ENCODE measurements around the gene RNF213. TPM values are rescaled to one million over a fixed set of nuclear protein-coding genes. Genes with fewer than 3 reads are reported as not detected.
A peak's percentile ranks its signal among the peaks of the same experiment; 100 is the strongest.

The RNF213 gene
- total RNA-seq, 2 experiments from 2014 or later = 787 to 849 TPM

DNA sequence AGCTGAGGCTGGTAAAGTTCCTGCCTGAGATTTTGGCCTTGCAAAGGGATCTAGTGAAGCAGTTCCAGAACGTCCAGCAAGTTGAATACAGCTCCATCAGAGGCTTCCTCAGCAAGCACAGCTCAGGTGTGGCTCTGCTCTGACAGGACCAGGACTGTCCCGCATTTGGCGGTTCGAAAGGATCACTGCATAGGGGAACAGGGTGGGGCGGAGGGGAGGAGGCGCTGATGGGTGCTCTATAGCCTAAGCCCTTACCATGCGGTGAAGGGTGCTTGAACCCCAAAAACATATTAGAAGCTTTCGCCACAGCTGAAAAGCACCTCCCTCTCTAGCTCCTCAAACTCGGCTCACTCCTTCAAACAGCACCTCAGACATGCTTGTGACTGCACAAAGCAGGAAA lies 124.4 kb downstream of the RNF213 start:
- H3K4me3 Mint-ChIP-seq = peak overlapping the region; percentile 17
- H3K27me3 Mint-ChIP-seq = no peaks in the 10 kb centered on the region
- ChIA-PET POLR2A (interaction anchor here (0.8 to 3.8 kb wide), 7 partner anchors 8 to 34 kb away, joined by 3 to 26 read pairs (median 6); no protein-coding TSS in a partner anchor), CTCF (interaction anchor here (0.6 to 1.0 kb wide), 2 partner anchors 189 to 601 kb away, joined by 3 read pairs; no protein-coding TSS in a partner anchor)
- DNase-seq = no peak
- peaks cover 12% of the 10 kb centered on the region for H3K4me1 Mint-ChIP-seq
- H3K36me3 Mint-ChIP-seq (ENCODE audit: low read depth) = peaks cover 96% of the 10 kb centered on the region
- no peaks in the 10 kb centered on the region for H3K9me3 Mint-ChIP-seq
- H3K27ac Mint-ChIP-seq = peak overlapping the region; percentile 54

DNA sequence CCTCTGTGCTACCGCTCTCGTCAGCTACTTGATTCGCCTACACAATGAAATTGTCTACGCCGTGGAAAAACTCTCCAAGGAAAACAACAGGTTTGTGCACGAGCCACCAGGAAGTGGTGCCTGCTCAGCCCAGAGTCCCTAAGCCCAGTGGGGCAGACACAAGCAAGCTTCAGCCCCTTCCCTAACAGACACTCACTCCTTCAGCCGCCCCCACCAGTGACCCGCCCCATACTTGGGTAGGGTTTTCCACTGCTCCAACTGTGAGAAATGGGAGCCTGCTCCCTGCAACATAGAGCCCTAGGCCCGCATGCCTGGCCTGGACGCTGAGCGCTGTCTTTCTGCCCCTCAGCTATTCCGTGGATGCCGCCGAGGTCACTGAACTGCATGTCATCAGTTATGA lies 125.7 kb downstream of the RNF213 start:
- DNase-seq = no peak
- CTCF ChIA-PET = no interaction called here

DNA sequence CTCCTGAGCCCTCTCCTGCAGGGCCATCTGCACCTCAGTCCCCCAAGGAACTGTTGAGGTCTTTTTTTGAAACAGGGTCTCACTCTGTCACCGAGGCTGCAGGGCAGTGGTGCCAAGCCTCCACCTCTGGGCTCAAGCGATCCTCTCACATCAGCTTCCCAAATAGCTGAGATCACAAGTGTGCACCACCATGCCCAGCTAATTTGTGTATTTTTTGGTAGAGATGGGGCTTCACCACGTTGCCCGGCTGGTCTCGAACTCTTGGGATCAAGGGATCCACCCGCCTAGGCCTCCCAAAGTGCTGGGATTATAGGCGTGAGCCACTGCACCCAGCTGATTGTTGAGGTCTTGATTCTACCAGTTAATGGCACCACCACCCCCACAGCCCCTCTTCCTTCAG lies 126.4 kb downstream of the RNF213 start:
- no peaks in the 10 kb centered on the region for H3K9me3 Mint-ChIP-seq
- POLR2A ChIA-PET = interaction anchor here (0.9 to 3.8 kb wide), 3 partner anchors 9 to 16 kb away, joined by 3 to 26 read pairs (median 3); no protein-coding TSS in a partner anchor
- peaks cover 90% of the 10 kb centered on the region for H3K36me3 Mint-ChIP-seq (ENCODE audit: low read depth)

More for the DNA sequence above, 125.7 kb downstream of the RNF213 start:
- H3K4me1 Mint-ChIP-seq = peaks cover 10% of the 10 kb centered on the region
- no peak overlapping the region for H3K4me3 Mint-ChIP-seq
- H3K9me3 Mint-ChIP-seq = no peaks in the 10 kb centered on the region
- no peak overlapping the region for H3K27ac Mint-ChIP-seq
- H3K36me3 Mint-ChIP-seq (ENCODE audit: low read depth) = peaks cover 92% of the 10 kb centered on the region
- H3K27me3 Mint-ChIP-seq = no peaks in the 10 kb centered on the region
- POLR2A ChIA-PET = interaction anchor here (0.9 to 3.8 kb wide), 4 partner anchors 9 to 25 kb away, joined by 3 to 26 read pairs (median 4); no protein-coding TSS in a partner anchor

DNA sequence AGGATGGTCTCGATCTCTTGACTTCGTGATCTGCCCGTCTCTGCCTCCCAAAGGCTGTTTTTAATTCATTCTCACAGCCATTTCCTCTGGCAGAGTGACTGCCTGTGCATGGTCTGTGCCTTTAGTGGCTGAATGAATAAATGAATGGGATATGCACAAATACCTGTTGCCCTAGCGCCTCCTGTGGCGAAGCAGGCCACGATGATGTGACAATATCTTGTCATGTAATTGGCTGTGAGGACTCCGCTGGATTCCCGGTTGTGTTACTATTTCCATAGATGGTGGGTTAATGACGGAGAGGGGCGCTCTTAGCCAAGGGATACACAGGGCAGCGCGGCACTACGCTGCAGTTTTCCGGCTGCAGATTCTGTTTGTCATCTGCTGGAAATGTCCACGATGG lies 127.5 kb downstream of the RNF213 start:
- no peak for DNase-seq
- no peaks in the 10 kb centered on the region for H3K27me3 Mint-ChIP-seq
- no peaks in the 10 kb centered on the region for H3K9me3 Mint-ChIP-seq
- no peak overlapping the region for H3K27ac Mint-ChIP-seq
- no peak overlapping the region for H3K4me3 Mint-ChIP-seq
- ChIA-PET CTCF (no interaction called here), POLR2A (no interaction called here)
- peaks cover 9% of the 10 kb centered on the region for H3K4me1 Mint-ChIP-seq
- peaks cover 92% of the 10 kb centered on the region for H3K36me3 Mint-ChIP-seq (ENCODE audit: low read depth)

More for the DNA sequence above, 126.4 kb downstream of the RNF213 start:
- no peak for DNase-seq
- Mint-ChIP-seq H3K27me3 (no peaks in the 10 kb centered on the region), H3K4me3 (no peak overlapping the region), H3K27ac (no peak overlapping the region), H3K4me1 (peaks cover 9% of the 10 kb centered on the region)
- CTCF ChIA-PET = no interaction called here

DNA sequence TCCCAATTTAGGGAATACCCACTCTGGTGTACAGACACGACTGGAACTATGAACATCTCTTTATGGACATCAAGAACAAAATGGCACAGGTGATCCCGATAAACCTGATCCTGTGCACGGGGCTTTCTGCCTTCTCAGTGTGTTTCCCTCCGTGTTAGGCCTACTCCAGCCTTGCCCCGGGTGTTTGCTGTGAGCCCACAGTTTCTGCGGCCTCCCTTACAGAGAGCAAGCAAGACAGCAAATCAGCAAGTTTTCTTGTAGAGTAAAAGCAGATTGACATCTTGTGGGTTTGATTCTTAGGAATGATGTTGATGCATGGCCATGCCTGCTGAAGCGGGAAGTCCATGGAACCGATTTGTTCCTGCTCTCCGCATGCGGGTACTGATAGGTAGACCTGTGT lies 127.9 kb downstream of the RNF213 start:
- Mint-ChIP-seq H3K36me3 (ENCODE audit: low read depth) (peaks cover 92% of the 10 kb centered on the region), H3K4me3 (no peak overlapping the region), H3K27ac (no peak overlapping the region), H3K9me3 (no peaks in the 10 kb centered on the region), H3K27me3 (no peaks in the 10 kb centered on the region), H3K4me1 (peaks cover 13% of the 10 kb centered on the region)
- CTCF ChIA-PET = no interaction called here
- no peak for DNase-seq
- POLR2A ChIA-PET = no interaction called here

DNA sequence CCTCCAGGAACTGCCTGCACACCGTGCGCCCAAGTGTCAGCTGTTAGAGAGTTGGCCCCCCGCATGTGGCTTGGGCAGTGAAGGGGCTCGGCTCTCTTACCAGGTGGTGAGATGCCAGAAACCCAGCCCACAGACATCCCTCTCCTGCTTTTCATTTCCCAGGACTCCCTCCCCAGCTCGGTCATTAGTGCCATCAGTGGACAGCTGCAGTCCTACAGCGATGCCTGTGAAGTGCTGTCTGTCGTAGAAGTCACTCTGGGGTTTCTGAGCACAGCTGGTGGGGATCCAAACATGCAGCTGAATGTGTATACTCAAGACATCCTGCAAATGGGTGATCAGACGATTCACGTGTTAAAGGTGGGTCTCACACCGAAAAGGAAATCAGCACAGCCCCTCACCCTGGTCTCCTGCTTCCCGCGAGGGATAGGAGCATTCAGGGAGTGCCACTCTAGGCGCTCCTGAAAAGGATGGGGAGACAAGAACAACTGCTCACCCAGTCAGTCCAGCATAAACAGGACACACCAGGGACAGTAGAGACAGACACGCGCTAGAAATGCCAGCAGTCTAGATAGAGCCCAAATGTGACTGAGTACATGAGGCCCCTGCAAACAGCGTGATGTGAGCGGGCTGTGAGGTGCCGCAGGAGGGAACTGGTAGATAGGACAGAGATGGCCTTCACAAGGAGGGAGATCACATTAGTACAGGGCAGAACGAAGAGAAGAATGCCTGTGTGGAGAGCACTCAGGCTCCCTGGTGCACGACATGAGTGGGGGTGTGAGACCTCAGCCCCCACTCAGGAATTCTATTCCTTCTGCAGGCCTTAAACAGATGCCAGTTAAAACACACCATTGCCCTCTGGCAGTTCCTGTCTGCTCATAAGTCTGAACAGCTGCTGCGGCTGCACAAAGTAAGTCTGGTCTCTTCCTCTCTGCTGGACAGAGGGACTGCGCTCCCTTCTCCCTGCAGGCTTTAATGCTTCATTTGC lies 128.7 kb downstream of the RNF213 start:
- H3K27me3 Mint-ChIP-seq = no peaks in the 10 kb centered on the region
- no peaks in the 10 kb centered on the region for H3K9me3 Mint-ChIP-seq
- no peak for DNase-seq
- H3K27ac Mint-ChIP-seq = peak overlapping the region; percentile 48
- ChIA-PET POLR2A (no interaction called here), CTCF (no interaction called here)
- peaks cover 10% of the 10 kb centered on the region for H3K4me1 Mint-ChIP-seq
- no peak overlapping the region for H3K4me3 Mint-ChIP-seq
- peaks cover 92% of the 10 kb centered on the region for H3K36me3 Mint-ChIP-seq (ENCODE audit: low read depth)

DNA sequence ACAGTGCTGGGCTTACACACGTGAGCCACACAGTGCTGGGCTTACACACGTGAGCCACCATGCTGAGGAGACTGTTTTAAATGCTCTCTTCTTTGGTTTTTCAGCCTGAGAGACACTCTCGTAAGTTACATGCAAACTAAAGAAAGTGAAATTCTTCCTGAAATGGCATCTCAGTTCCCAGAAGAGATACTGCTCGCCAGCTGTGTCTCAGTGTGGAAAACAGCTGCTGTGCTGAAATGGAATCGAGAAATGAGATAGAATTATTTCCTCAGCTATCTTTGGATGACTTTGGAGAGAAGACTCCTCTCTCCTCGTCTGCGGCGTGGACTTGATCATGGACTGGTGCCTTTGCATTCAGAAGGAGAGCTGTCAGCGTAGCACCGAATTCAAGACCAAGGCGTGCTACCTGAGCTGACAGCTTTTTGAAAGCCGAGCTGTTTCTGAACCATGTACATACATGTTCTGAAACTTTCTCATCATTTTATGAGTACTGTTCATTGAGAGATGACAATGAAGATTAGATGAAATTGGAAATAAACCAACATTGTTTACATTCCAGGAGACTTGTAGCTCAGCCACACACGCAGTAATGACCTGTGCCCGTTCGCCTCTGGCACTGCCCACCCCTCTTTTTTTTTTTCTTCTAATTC lies 132.7 kb downstream of the RNF213 start:
- no peaks in the 10 kb centered on the region for H3K9me3 Mint-ChIP-seq
- DNase-seq = no peak
- ChIA-PET CTCF (no interaction called here), POLR2A (interaction anchor here (4.4 kb wide), 1 partner anchor 7 kb away, joined by 26 read pairs; no protein-coding TSS in a partner anchor)
- no peak overlapping the region for H3K27ac Mint-ChIP-seq
- H3K4me1 Mint-ChIP-seq = peaks cover 20% of the 10 kb centered on the region
- peaks cover 76% of the 10 kb centered on the region for H3K36me3 Mint-ChIP-seq (ENCODE audit: low read depth)
- H3K27me3 Mint-ChIP-seq = no peaks in the 10 kb centered on the region
- H3K4me3 Mint-ChIP-seq = no peak overlapping the region

DNA sequence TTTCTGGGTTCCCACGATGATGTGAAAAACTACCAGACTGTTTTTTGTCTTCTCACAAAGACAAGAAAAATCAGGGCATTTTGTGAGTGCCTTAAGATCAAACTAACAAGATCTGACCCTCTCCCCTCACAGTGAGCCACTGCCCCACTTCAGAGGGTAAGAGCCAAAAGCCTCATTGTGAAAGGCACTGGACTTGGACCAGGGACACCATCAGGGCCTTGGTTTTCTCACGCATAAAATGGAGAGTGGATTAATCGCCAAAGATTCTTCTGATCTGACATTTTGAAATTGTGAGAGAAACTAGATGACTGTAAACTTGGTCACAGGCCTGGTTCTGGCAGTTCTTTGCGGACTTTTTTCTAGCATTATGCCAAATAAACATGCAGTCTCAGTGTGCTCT lies 133.3 kb downstream of the RNF213 start:
- ChIA-PET CTCF (no interaction called here), POLR2A (interaction anchor here (4.4 kb wide), 1 partner anchor 8 kb away, joined by 26 read pairs; no protein-coding TSS in a partner anchor)
- Mint-ChIP-seq H3K4me3 (no peak overlapping the region), H3K36me3 (ENCODE audit: low read depth) (peaks cover 71% of the 10 kb centered on the region), H3K27ac (no peak overlapping the region), H3K9me3 (no peaks in the 10 kb centered on the region), H3K4me1 (peaks cover 20% of the 10 kb centered on the region), H3K27me3 (no peaks in the 10 kb centered on the region)
- no peak for DNase-seq

DNA sequence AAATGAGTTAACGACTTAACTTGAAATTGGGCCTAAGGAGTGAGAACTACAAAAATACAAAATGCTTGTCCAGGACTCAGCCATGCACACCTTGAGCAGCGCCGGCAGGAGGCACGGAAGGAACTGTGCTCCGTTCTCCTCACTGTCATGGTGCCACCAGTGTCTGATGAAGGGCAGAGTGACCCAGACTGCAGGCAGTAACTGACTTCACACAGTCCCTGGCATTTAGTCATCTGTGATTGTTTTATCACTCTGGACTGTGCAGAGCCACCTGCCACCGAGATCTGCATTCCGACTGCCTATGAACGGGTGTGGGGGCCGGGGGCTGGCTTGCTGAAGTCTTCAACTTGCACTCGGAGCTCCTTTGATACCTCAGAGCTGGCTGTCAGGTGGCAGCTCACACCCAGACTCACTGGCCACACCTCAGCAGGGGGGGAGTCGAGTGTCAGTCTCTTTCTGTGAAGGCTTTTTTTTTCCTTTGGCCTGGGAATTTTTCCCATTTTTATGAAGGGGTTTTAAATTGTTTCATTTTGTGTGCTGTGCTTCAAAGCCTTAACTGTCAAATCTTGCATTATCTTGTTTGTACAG lies 134.1 kb downstream of the RNF213 start:
- H3K4me1 Mint-ChIP-seq = peaks cover 20% of the 10 kb centered on the region
- no peaks in the 10 kb centered on the region for H3K9me3 Mint-ChIP-seq
- ChIA-PET CTCF (no interaction called here), POLR2A (interaction anchor here (0.6 to 4.4 kb wide), 4 partner anchors 9 to 1135 kb away, joined by 3 to 26 read pairs (median 4); no protein-coding TSS in a partner anchor)
- no peak for DNase-seq
- no peaks in the 10 kb centered on the region for H3K27me3 Mint-ChIP-seq
- peak overlapping the region; percentile 40 for H3K27ac Mint-ChIP-seq
- no peak overlapping the region for H3K4me3 Mint-ChIP-seq
- H3K36me3 Mint-ChIP-seq (ENCODE audit: low read depth) = peaks cover 63% of the 10 kb centered on the region

DNA sequence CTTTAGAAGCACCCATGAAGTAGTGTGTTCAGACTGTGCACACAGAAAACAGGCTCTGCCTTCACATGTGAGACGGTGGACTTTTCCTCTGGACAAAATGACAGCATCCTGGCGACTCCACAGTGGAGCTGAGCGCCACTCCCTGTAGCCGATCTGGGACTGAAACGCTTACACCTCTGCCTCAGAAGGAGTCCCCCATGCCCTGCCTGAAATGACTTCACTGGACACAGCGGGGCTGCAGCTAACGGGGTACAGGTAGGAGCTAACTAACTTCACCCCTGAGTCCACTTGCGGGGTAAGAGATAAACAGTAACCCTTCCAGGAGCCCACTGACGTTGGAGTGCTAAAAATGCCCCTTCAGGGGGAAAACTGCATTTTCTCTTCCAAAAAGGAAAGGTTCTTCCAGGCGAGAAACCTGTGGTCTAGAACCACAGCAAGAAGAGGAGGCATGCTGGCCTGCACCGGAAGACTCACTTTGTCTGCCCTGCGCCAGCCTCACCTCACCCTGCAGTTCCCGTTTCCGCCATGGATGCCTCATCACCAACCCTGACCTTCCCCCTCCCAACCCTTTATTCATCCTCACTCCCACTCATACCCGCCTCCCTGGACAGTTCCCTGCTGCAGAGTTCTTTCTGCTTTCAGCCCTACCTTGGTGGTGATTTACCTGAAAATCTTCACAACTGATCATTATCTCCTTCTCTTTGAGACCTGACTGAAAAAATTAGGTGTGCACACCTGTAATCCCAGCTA lies 134.9 kb downstream of the RNF213 start:
- H3K9me3 Mint-ChIP-seq = no peaks in the 10 kb centered on the region
- H3K27me3 Mint-ChIP-seq = no peaks in the 10 kb centered on the region
- POLR2A ChIA-PET = interaction anchor here (0.6 to 4.4 kb wide), 4 partner anchors 10 to 1134 kb away, joined by 3 to 26 read pairs (median 4); no protein-coding TSS in a partner anchor
- peaks cover 55% of the 10 kb centered on the region for H3K36me3 Mint-ChIP-seq (ENCODE audit: low read depth)
- peaks cover 20% of the 10 kb centered on the region for H3K4me1 Mint-ChIP-seq
- no peak overlapping the region for H3K27ac Mint-ChIP-seq
- DNase-seq = no peak
- H3K4me3 Mint-ChIP-seq = no peak overlapping the region
- CTCF ChIA-PET = no interaction called here

DNA sequence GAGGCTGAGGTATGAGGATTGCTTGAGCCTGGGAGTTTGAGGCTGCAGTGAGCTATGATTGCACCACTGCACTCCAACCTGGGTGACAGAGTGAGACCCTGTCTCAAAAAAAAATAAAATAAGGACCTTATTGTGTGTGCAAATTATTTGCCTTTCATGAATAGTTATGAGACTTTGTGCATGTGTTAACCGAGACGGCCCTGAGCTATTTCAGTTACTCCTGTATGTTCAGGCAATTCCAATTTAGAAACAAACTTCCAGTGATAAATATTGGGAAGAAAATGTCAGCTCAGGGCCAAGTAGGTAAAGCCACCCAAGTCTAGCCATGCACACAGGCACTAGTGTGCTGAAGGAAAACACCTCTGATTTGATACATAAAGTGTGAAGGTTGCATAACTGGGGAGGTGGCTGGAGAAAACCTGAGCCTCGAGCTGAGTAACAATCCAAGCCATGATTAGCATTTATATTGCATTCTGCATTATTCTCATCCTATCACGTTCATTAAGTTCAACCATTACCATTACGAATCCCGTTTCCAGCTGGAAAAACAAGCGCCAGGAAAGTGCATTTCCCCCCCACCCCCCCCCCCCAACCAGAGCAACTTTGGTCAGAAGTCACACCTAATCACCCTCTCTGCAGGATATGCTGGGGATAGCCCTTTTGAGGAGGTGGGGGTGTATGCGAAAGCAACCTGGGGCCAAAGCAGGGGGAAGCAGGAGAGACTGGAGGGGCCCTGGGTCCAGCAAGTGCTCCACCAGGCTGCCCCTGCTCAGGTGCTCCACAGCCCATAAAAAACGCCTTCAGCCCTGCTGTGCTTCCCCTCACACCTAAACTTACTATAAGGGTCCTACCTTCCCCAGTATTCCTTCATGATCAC lies 135.7 kb downstream of the RNF213 start:
- POLR2A ChIA-PET = interaction anchor here (1.0 to 4.4 kb wide), 2 partner anchors 10 to 14 kb away, joined by 3 to 26 read pairs; no protein-coding TSS in a partner anchor
- Mint-ChIP-seq H3K27ac (peak overlapping the region; percentile 58), H3K27me3 (no peaks in the 10 kb centered on the region), H3K36me3 (ENCODE audit: low read depth) (peaks cover 51% of the 10 kb centered on the region), H3K9me3 (no peaks in the 10 kb centered on the region), H3K4me1 (peaks cover 19% of the 10 kb centered on the region), H3K4me3 (no peak overlapping the region)
- no peak for DNase-seq
- CTCF ChIA-PET = no interaction called here

All from activated CD4-positive, alpha-beta memory T cell treated with anti-CD3 and anti-CD28 coated beads, Interleukin-2, amount 10 ng/mL, durations not matched to agents 7 days and 5 days (primary cell).